ENCODE data around the gene ZPBP.

DNA sequence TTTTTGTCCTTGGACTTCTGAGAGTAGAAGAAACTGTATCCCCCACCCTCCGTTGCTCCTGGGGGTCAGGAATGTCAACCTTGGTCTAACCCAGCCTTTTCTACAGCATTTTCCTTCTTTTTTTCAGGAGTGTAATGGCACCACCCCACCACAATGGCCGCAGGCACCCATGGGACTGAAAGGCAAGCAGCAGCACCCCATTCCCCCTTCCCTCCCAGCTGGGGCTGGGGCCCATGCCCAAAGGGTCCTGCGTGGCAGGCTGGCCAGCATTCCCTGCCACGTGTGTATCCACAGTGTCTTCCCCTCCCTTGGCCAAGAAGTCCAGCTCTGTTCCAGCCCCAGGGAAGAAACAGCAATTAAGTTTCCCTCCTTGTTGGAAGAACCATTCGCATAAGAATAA lies 106.9 kb downstream of the ZPBP start:
- TF ChIP-seq GATA2 (IDR thresholded peaks at IDR 0.05; ENCODE audit: low read depth, low read length): no peak
- TF ChIP-seq GATA3 (IDR thresholded peaks at IDR 0.05; ENCODE audit: low read depth, low read length): no peak
